ENCODE data around the gene GREB1L.
"Not testable (repeated sequence)": the region's sequence is repeated elsewhere in the genome, so short reads cannot be mapped to it uniquely, and the experiment has no call there.

The GREB1L gene

DNA sequence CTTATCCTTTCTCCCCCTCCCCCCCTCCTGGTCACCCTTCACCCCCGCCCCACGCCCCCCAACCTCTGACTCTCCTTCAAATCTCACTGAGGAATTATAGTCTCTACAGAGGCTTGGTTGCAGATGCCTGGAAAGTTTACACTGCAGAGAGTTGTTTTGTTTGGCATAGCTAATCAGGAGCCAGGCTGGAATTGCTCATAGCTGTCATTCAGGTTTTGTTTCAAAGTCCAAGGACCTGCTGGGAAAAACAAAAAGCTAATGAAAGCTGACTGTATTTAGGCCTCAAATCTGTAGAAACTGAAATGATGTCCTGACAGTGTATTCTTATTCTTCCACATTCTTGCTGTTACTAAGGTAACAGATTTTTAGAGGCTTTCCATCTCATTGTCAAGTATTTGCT is 22.6 kb downstream of the GREB1L start:
- peak; percentile 81 for DNase-seq

DNA sequence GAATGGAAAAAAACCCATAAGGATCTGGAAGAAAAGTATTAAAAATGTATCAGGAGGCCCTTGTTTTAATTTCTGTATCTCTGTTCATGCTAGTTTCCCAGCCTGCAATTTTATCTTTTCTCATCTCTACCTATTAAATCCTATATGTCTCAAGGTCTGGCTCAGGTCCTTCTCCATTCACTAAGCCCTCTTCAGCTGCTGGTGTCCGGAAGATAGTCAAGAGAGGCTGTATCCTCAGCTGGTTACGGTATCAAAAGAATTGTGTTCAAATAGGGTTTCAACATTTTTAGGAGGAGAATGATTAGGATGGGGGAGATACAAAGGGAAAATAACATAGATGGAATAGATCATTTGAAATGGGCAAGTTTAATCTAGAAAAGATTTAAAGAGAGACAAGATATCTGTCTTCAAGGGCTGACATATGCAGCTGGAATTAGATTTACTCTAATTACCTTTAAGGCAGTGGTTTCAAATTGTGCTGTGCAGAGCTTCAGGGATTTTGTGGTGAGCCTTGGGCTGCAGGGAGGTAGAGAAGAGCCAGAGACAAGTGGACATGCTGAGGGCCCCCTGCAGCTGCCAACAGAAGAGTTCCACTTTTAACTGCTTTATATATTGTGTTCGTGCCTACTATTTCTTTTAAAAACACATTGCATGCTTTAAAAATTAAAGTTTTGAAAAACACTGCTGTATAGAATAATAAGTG is 24.1 kb downstream of the GREB1L start:
- DNase-seq = no peak

DNA sequence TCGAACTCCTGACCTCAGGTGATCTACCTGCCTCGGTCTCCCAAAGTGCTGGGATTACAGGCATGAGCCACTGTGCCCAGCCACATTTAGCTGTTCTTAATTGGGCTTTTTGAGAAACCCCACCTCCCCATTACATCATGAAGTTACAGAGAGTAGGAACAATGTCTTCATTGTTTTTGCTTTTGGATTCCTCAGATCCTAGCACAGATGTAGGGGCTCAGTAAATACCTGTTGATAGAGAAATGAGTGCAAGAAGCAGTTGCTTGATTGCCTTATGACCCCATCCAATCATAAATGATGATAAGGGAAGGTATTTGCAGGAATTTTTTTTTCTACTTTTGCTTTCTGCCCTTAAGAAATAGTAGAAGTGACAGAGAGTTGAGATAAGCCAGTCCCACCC is 25.4 kb downstream of the GREB1L start:
- no peak for DNase-seq

DNA sequence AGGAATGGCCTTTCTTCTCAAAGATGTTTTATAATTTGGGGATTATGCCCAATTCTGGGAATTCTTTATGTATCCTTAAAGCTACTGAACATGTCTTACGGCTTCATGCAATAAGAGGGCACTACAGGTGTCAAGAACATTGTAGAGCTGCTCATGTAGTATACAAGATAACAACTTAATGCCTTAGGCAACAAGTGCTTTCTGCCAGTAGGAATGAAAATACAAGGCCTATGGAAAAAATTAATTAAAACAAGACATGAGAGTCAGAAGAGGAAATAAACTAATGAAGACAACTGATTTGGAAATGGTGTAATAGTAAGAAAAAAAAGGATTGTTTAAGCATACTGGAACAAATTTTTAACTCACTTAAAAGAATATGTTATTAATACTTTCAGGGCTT is 27.3 kb downstream of the GREB1L start:
- DNase-seq = no peak

DNA sequence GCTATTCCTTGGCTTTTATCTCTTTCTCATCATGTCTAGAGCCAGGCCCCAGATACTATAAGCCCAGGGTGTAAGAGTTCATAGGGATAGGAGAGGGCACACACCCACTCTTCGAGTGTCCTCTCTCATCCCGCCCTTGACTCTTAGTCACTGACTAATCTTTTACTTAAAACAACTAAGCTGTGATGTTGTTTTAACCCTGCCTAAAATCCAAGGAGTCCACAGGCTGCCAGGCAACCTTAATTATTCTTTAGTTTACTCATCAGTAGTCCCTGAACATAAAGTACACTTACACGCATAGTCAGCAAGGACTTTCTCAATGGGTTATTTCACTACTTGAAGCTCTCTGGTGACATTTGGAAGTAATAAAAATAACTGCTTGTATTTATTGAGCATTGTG is 28.4 kb downstream of the GREB1L start:
- no peak for DNase-seq

DNA sequence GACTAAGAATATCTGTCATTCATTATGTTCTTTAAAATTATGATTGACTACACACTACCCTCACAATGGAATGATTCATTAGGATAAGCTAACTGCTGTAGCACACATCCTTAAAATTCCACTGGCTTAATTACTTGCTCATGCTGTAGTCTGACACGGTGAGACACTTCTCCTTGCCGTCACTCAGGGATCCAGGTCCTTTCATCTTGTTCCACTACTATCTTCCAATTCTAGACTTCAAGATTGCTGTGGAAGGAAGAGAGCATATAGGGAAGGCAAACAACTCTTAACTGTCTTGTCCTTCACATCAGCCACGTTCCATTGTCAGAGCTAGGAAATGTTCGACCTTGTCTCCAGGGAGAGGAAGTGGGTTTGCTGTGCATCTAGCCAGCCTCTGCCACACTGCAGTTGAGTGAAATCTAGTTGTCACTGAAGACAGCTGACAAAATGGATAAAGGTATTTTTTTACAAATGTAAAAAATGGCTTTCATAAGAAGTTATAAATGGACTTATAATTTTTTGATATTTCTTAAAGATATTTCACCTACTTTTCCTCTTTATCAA is 30.1 kb downstream of the GREB1L start:
- peak; percentile 61 for DNase-seq

DNA sequence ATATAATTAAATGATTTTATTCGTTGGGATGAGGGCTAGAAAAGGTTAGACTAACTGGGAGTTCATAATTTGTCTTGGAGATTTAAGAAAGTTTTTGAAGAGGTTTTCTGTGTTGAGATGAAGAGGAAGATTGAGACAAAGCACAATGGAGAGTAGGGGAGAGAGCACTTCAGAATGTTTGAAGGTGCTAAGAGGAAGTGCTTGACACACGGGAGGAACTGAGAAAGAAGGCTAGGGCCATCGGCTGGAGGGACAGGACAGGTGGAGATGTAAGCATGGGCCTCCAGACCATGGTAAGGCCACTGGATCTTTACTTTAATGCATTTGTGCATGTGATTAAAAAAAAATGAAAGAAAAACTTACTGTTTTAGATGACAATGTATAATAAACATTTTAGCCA is 31.5 kb downstream of the GREB1L start:
- no peak for DNase-seq

DNA sequence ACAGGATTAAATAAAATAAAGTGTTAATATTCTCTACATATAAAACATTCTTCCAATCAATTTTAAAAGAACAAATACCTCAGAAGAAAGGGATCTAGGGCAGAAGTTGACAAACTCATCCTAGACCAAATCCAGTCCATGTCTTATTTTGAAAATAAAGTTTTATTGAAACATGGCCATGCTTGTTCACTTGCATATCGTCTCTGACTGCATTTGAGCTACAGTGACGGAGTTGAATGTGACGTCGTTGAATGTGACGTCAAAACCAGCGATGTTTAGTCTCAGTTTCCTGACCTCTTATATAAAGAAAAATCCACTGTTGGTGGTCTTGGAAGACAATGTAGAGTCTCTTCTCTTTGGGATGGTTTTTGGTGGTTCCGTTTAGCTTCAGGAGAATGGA is 33.6 kb downstream of the GREB1L start:
- no peak for DNase-seq

DNA sequence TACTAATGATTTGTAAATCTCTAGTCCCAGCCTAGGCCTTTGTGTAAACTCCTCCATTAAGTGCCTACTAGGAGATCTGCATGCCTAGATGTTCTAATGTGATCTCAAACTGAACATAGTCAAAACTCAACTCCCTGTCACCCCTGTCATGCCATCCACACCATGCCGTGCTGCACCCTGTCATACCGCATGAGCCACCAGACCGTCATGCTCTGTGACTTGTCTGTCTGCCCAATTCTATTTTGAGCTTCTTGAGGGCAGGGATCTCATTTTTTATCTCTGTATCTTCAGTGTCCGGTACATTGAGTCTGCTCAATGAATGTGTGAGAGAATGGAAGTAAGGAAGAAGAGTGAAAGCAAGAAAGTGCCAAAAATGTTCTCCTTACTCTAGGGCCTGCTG is 35.5 kb downstream of the GREB1L start:
- DNase-seq = no peak

DNA sequence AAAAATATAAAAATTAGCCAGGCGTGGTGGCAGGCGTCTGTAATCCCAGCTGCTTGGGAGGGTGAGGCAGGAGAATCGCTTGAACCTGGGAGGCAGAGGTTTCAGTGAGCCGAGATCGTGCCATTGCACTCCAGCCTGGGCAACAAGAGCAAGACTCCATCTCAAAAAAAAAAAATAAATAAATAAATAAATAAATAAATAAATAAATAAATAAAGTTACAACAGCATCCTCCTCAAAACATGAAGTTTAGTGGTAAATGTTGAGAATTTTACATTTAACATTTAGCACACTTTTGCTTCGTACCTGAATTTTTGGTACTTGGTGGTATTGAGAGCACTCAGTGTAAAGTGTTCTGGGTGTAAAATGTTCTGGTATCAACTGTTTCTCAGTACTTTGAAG is 36.2 kb downstream of the GREB1L start:
- not testable (repeated sequence) for DNase-seq

DNA sequence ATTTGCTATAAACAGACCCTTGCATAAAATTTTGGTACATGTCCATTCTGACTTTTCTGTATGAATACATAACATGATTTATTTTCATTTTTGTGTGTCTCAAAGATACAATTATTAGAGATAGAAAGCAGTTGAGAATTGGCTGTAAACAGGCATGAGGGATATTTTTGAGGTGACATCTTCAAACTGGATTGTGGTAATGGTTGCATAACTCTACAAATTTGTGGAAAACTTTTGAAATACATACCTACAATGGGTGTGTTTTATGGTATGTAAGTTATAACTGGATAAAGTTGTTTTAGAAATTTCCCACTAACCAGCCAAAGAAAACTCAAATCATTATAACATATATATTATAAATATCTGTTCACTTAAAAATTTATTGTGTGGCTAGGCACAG is 39.6 kb downstream of the GREB1L start:
- DNase-seq = no peak

DNA sequence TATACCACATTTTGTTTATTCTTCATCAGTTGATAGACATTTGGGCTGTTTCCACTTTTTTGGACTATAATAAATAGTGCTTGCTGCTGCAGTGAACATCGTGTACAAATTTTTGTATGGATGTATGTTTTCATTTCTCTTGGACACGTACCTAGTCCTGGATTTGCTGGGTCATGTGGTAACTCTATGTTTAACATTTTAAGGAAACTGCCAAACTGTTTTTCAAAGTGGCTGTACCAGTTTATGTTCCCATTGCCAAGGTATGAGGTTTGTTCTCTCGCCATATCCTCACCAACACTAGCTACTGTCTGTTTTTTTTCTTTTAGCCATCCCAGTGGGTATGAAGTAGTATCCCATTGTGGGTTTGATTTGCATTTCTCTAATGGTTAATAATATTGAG is 42.5 kb downstream of the GREB1L start:
- no peak for DNase-seq

DNA sequence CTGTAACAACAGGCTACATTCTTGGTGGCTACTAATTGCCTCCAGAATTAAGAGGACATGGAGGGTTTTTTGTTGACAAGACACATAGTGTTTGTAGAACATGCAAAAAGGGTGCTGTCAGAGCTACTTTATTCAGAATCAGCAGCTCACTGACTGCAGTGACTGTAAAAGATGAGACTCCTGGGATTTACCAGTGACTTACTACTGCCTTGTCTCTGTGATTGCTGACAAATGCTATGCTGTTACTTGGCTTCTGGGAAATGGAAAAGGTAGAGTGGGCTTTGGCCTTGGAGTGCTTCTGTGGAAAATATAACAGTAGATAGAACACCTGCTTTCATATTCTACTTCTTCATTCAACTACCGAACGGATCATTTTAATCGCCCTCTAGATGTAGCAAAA is 47.8 kb downstream of the GREB1L start:
- peak; percentile 48 for DNase-seq

DNA sequence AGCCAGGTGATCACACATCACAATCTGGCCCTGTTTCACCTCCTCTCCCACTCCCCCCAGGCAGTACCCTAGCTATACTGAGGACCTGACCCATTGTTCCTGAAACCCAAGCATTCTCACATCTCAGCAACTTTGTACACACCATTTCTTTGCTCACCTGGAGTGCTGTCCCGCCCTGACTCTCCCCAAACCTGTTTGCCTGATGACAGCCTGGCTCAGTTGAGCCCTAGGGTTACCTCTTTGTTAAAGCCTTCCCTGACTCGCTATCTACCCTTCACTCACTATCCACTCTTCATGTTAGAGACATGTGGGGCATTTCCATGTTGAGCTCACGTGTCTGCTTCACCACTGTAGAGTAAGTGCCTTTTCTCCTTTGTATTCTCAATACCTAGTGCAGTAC is 49.1 kb downstream of the GREB1L start:
- DNase-seq = no peak

DNA sequence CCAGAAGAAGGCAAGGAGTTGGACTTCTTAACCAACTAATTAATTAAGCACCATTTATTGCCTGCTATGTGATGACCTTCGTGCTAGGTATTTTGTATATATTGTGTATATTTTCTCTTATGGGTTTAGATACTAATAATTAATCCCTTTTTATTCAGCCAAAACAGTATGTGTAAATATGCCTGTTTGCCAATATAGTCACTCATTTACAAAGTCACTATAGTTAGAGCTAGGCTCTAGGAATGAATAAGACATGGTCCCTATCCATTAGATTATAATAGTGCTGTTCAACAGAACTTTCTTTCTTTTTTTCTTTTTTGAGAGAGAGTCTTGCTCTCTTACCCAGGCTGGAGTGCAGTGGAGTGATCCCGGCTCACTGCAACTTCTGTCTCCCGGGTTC is 51.4 kb downstream of the GREB1L start:
- no peak for DNase-seq

DNA sequence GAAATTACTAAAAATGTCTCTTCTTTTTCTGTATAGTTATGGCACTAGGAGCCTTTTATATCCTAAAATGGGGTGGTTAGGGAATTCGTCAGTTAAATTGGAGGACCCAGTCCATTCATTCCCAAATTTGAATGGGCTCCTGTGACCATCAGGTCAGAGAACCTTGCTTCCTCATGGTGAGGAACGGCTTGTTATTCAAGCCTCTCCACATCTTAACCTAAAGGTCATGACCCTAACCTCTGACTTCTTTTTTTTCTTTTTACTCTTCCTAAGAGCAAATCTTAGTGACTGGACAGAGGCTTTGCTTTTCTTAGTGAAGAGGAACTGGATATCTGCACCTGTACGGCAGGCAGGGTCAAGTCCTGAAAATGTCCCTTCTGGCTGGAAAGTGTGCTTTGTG is 53.1 kb downstream of the GREB1L start:
- no peak for DNase-seq

DNA sequence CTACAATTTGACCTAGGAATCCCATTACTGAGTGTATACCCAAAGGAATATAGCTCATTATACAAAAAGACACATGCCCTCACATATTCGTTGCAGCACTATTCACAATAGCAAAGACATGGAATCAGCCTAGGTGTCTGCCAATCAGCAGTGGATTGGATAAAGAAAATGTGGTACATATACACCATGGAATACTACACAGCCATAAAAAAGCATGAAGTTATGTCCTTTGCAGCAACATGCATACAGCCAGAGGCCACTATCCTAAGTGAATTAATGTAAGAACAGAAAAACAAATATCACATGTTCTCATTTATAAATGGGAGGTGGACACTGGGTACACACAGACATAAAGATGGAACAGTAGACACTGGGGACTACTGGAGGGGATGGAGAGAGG is 54.0 kb downstream of the GREB1L start:
- DNase-seq = no peak

DNA sequence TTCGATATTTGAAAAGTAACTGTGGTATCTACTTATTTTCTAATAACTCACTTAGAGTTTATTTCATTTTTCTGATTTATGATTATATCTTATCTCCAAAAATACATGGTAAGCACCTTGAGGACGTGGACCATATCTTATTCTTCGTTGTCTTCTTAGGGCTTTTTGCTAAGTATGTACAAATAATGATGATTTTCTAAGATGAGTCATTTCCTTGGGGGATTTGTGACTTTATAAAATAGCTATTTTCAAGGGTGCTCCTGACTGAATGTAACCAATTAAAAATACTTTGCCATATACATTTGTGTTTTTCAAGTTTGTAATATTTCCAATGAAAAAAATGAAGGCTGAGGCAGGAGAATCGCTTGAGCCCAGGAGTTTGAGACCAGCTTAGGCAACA is 56.3 kb downstream of the GREB1L start:
- DNase-seq = no peak

DNA sequence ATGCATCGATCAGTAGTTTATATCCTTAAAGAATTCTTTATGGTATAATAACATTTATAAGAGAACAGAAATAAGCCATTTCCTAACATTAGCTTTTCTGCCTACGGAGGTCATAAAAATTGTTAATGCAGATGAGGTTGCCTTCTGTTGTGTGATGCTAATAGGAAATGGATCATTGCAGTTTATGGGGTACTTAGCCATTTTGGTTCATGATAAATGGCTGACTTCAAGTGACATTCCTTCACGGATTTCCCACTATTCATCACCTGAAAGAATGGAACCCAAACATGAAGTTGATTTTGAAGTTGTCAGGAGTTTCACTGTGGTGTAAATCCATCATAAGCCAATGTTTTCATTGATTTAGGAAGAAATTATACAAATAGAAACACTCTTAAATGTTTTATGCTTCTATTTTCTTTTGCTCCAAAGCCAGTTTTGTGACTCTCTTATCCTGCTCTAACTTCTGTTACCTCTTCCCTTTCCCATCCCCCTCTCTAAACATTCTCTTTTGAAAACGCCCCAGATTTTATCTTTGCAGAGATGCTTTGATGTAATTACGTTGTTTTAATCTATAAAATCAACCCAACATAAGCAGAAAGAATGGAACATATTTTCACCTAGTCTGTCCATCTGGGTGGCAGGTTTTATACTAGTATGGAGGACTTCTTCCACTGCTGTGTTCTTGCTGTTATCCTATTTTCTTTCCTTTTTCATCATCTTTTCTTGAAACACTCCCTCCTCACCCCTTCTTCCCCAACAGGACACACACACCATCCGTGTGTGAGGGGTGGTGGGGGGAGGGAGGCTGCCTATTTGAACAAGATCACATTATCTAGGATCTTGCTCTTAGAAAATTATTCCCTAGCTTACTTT is 58.2 kb downstream of the GREB1L start:
- no peak for DNase-seq

DNA sequence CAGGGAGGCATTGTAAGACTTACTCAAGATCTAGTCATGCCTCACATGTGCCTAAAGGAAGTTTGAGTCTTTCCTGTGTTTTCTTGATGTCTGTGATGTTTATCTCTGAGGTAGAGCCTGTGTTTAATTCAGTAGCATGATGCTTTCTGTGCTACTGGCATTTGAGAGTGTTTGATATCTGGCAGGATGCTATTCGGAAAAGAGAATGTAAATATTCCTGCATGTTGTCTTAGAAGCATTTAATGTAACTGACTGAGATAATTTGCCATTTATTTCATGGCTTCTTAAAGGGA is 58.8 kb downstream of the GREB1L start:
- DNase-seq = no peak

DNA sequence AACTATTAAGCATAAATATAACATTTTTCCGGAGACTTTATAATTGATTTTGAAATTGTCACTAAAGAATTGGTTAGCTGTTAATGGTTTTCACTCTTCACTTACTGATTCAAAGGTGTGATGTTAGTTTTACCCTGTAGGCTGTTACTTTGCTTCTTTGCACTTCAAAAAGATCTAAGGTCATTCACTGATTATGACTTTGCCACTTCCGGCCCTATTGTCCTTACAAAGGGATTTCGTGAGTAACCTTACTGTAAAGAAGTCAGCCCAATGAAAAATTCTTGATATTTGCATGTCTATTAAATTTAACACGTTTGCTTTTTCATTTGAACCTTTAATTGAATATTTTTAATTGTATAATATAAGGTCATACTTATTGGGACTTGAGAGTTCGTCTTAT is 61.4 kb downstream of the GREB1L start:
- no peak for DNase-seq

DNA sequence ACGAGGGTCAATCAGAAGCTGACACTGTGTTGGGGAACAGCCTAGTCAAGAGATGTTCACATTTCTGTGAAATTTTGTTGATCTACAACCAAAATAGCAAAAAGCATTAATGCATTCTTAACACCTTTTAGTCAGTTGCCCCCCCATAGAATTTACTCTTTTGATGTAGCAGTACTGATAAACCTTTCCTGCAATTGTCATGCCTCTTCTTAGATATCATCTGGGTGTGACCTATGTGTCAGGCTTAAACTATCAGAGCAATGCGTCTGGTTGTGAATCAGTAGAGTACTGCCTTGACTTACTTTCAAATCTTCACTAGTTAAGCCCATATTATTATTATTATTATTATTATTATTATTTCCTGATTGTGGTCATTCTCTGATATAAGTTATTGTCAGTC is 61.9 kb downstream of the GREB1L start:
- no peak for DNase-seq

DNA sequence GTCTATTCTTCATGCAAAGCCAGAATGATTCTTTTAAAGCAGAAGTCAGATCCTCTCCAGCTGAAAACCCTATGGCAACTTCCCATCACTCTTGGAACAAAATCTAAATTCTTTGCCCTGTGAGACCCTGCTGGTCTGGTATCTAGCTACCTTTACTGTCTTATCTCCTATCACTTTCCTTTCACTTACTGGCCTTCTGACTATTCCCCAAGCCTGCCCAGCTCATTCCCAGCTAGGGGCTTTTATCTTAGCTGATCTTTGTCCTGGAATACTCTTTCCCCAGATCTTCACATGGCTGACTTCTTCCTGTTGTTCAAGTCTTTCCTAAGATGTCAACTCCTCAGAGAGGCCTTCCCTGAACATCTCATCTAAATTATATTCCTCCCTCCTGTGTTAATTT is 63.6 kb downstream of the GREB1L start:
- no peak for DNase-seq

DNA sequence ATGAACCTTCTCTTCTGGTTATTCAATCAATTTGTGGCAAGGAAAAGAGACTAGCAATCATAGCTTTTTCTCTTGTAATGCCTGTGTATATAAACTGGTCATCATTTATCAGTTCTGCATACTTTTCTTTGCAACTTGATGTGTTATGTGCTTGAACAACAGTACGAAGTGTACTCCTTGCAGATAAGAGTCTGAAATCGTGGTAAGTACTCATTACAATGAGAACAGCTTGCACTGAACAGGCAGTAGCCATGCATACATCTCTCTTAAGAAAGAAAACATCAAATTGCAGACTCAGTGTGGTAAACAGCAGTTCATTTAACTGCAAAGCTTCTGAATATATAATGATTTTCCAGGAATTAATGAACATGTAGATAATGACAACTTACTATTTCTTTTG is 64.3 kb downstream of the GREB1L start:
- DNase-seq = no peak

DNA sequence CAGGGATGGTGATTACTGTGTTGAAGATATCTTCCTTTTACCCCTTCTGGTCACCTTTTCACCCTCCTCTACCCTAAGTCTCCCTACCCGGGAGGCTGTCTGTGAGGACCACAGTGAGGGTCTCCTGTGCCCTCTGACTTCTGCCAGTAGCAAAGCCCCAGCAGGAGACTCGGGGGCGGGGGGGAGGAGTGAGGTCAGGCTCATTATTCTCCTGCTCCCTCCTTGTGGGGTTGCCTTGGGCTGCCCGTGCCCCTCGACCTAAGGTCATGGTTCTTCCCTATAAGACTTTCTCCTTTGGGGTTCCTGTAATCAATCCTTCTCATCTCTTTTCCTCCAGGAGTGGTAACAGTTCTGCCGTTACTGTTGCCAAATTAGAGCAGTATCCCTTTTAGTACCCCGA is 65.5 kb downstream of the GREB1L start:
- DNase-seq = no peak

Data from eye (tissue), 1 donor.